ENCODE measurements around the gene MAFB. TPM values are rescaled to one million over a fixed set of nuclear protein-coding genes. Genes with fewer than 3 reads are reported as not detected.
A peak's percentile ranks its signal among the peaks of the same experiment; 100 is the strongest.

The MAFB gene
- total and polyA plus RNA-seq, 9 of the 15 experiments (the other 6 are each of a cell fraction or from before 2014, with no cell fraction given): 0.04 TPM; not detected in 8

DNA sequence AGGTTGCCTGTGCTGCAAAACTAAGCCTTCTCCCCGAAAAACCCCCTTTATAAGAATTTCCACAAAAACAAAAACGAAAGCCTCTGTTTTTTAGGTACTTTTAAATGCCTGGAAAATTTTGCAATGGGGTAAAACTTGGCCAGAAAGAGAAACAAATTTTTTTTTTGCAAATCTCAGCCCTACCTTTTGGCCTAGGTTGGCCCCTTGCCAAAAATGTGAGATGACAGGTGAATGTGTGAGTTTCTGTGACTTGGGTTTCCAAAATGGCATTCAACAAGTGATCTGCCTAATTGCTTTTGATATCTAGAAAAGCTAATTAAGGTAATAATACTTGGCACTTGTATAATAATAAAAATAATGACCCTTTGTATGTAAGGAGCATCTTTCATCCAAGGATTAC lies 48.4 kb downstream of the MAFB start:
- CTCF ChIA-PET (ENCODE audit: low intra/inter-chr PET ratio): no interaction called here
- H3K9me3 ChIP-seq (replicated peaks; ENCODE audit: control insufficient read depth, insufficient read depth, low read depth, low read length): no peaks in the 10 kb centered on the region

DNA sequence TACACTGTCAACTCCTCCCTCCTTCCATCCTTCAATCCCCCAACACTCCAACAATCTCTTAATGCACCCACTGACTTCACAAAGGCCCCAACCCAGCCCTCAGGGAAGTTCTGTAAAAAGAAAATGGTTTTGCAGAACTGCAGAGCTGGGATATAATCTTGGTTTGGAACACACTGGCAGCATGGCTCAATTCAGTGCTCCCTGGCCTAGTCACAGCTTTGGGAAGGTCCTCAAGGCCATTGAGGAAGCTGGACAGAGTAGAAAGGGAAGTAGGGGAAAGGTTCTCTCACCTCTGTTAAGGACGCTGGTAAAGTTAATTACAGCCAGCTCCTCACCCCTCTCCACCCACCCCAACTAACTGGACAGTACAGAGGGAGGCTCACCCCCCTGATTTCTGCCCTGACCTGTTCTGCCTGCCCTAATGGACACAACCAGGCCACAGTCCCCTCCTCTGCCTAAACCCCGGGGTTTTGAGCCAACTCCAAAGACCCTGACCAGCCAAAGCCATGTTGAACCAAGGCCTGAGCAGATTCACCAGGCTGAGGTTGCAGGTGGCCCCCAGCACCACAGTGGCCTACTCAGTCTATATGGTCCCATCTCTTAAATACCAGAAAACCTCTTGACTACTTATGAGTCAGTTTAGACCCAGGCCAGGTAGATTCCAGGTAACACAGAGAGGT lies 49.2 kb downstream of the MAFB start:
- no TSS peak for BruUV-seq (replicated peaks)
- Histone ChIP-seq H3K9ac (ENCODE audit: insufficient read depth in 1 of 2, low read depth in 2 of 2, low read length in 2 of 2) (no peak overlapping the region), H3K4me2 (ENCODE audit: insufficient read depth, low read length) (no peak overlapping the region), H3K9me1 (ENCODE audit: control insufficient read depth, insufficient read depth, low read length) (no peaks in the 10 kb centered on the region), H2AFZ (ENCODE audit: low read depth, low read length) (no peak overlapping the region), H4K20me1 (replicated peaks; ENCODE audit: control insufficient read depth, insufficient read depth, low read length) (no peaks in the 10 kb centered on the region; the same call in 1 of the 2 replicates), H3K4me1 (replicated peaks in 1 of 2; ENCODE audit: control insufficient read depth in 2 of 2, insufficient read depth in 2 of 2, low read length in 2 of 2) (no peaks in the 10 kb centered on the region), H3K4me3 (no peak overlapping the region), H3K36me3 (ENCODE audit: control insufficient read depth, insufficient read depth, low read length) (no peaks in the 10 kb centered on the region), H3K9me3 (replicated peaks; ENCODE audit: control insufficient read depth, insufficient read depth, low read depth, low read length) (no peaks in the 10 kb centered on the region), H3K27me3 (ENCODE audit: control insufficient read depth in 2 of 2, insufficient read depth in 2 of 2, low read length in 2 of 2) (peaks cover 0 to 5% of the 10 kb centered on the region in 2 experiments; a peak in 1 of 5 replicates), H3K27ac (ENCODE audit: extremely low read depth, low read depth, low read length) (no peak overlapping the region), H3K79me2 (ENCODE audit: control insufficient read depth, insufficient read depth, low read length) (no peaks in the 10 kb centered on the region)
- intact Hi-C loops (cut with micrococcal nuclease) (no loop called here), in situ Hi-C loops (cut with MboI) (no loop called here)
- TF ChIP-seq TFAM (CRISPR knock-in tag; conservative IDR thresholded peaks at IDR 0.05): no peak
- no peak for DNase-seq (ENCODE audit: extremely low read depth in 1 of 4, low spot score in 3 of 4)
- ChIA-PET POLR2A (no interaction called here), CTCF (ENCODE audit: low intra/inter-chr PET ratio) (no interaction called here)
- no peak for FAIRE-seq
- 0% methylated on average over 1 of the region's 2 CpGs for WGBS (ENCODE audit: insufficient coverage, low coverage, missing lambda C conversion rate)
- no peak for ATAC-seq

More for the DNA sequence above, 48.4 kb downstream of the MAFB start:
- Histone ChIP-seq H3K27ac (ENCODE audit: extremely low read depth, low read depth, low read length) (no peak overlapping the region), H3K9me1 (ENCODE audit: control insufficient read depth, insufficient read depth, low read length) (no peaks in the 10 kb centered on the region), H3K36me3 (ENCODE audit: control insufficient read depth, insufficient read depth, low read length) (no peaks in the 10 kb centered on the region), H3K9ac (ENCODE audit: insufficient read depth in 1 of 2, low read depth in 2 of 2, low read length in 2 of 2) (no peak overlapping the region), H4K20me1 (replicated peaks; ENCODE audit: control insufficient read depth, insufficient read depth, low read length) (no peaks in the 10 kb centered on the region; the same call in 1 of the 2 replicates), H2AFZ (ENCODE audit: low read depth, low read length) (no peak overlapping the region), H3K27me3 (ENCODE audit: control insufficient read depth in 2 of 2, insufficient read depth in 2 of 2, low read length in 2 of 2) (peaks cover 0 to 5% of the 10 kb centered on the region in 2 experiments; a peak in 1 of 5 replicates), H3K4me3 (no peak overlapping the region), H3K4me2 (ENCODE audit: insufficient read depth, low read length) (no peak overlapping the region), H3K4me1 (replicated peaks in 1 of 2; ENCODE audit: control insufficient read depth in 2 of 2, insufficient read depth in 2 of 2, low read length in 2 of 2) (no peaks in the 10 kb centered on the region), H3K79me2 (ENCODE audit: control insufficient read depth, insufficient read depth, low read length) (no peaks in the 10 kb centered on the region)
- in situ Hi-C loops (cut with MboI): no loop called here
- WGBS (ENCODE audit: insufficient coverage, low coverage, missing lambda C conversion rate): 0% methylated on average over 2 of the region's 2 CpGs
- BruUV-seq (replicated peaks): no TSS peak
- ATAC-seq (no peak), DNase-seq (ENCODE audit: extremely low read depth in 1 of 4, low spot score in 3 of 4) (no peak), FAIRE-seq (no peak)
- TF ChIP-seq NFIC (IDR thresholded peaks at IDR 0.05) (peak; percentile 78), FOXA1 (IDR thresholded peaks at IDR 0.05; ENCODE audit: borderline replicate concordance) (no peak), NFIX (CRISPR knock-in tag; IDR thresholded peaks at IDR 0.05; ENCODE audit: low read depth) (peak; percentile 69)
- intact Hi-C loops (cut with micrococcal nuclease): no loop called here
- POLR2A ChIA-PET: no interaction called here
